PFSK-1 (cell line): Measurements from ENCODE around the gene RER1.

Experiments
- FOXP2 ChIP-seq: optimal IDR thresholded peaks from 2 replicates; pipeline ENCODE3; 2011; ENCODE audit warnings: borderline replicate concordance, control low read depth, inconsistent platforms; ENCODE audit not compliant: insufficient read depth; ENCODE audit errors: extremely low read length, extremely low read depth
- POLR2AphosphoS5 ChIP-seq: IDR thresholded peaks from 2 replicates; pipeline ENCODE4 v1.6.1; 2012; ENCODE audit warnings: low read depth, mild to moderate bottlenecking, control low read depth, low read length, moderate library complexity
- SIN3A ChIP-seq: IDR thresholded peaks from 2 replicates; pipeline ENCODE4 v1.6.1; 2012; ENCODE audit warnings: mild to moderate bottlenecking, low read length, moderate library complexity, borderline replicate concordance; ENCODE audit not compliant: insufficient read depth
- TAF1 ChIP-seq: IDR thresholded peaks from 2 replicates; pipeline ENCODE4 v1.6.1; 2012; ENCODE audit warnings: low read length, control low read depth, borderline replicate concordance; ENCODE audit not compliant: insufficient read depth
- TF ChIP-seq, protein P1 (sequence below), 2 experiments: IDR thresholded peaks; 2 replicates each; pipeline versions ENCODE4 v1.6.1 to v1.8.0; 2011 to 2012; ENCODE audit warnings: low read depth in 2 of 2, low read length in 2 of 2, control low read depth in 1 of 2, inconsistent platforms in 1 of 2, mild to moderate bottlenecking in 1 of 2, moderate library complexity in 1 of 2; ENCODE audit not compliant: insufficient read depth in 1 of 2

Gene RER1

DNA sequence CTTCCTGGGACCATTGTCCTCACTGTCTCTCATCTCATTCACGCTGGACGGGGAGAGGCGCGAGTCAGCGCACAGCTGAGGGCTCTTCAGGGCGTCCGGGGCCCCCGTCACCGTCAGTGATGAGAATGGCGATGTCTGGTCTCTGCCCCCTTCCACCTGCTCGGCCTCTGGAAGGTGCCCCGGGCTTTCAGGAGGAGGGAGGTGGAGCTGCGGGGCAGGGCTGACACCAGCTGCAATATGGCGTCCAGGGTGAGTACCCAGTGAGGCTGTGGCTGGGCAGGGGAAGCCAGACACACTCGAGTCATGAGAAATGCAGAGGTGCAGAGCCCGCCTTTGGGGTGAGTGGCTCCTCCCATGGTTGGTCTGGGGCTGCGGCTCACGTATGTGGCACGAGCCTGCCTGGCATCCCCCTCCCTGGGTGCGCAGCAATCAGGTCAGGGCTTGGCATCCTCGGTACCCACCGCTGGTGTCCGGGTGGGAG, 15.3 kb upstream of the RER1 start:
- TF ChIP-seq FOXP2 (no peak), TAF1 (no peak), SIN3A (no peak), POLR2AphosphoS5 (no peak)
- TF ChIP-seq, protein P1, sequence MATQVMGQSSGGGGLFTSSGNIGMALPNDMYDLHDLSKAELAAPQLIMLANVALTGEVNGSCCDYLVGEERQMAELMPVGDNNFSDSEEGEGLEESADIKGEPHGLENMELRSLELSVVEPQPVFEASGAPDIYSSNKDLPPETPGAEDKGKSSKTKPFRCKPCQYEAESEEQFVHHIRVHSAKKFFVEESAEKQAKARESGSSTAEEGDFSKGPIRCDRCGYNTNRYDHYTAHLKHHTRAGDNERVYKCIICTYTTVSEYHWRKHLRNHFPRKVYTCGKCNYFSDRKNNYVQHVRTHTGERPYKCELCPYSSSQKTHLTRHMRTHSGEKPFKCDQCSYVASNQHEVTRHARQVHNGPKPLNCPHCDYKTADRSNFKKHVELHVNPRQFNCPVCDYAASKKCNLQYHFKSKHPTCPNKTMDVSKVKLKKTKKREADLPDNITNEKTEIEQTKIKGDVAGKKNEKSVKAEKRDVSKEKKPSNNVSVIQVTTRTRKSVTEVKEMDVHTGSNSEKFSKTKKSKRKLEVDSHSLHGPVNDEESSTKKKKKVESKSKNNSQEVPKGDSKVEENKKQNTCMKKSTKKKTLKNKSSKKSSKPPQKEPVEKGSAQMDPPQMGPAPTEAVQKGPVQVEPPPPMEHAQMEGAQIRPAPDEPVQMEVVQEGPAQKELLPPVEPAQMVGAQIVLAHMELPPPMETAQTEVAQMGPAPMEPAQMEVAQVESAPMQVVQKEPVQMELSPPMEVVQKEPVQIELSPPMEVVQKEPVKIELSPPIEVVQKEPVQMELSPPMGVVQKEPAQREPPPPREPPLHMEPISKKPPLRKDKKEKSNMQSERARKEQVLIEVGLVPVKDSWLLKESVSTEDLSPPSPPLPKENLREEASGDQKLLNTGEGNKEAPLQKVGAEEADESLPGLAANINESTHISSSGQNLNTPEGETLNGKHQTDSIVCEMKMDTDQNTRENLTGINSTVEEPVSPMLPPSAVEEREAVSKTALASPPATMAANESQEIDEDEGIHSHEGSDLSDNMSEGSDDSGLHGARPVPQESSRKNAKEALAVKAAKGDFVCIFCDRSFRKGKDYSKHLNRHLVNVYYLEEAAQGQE (IDR thresholded peaks at IDR 0.05; ENCODE audit: insufficient read depth in 1 of 2, low read depth in 2 of 2, low read length in 2 of 2): no peak

- TF ChIP-seq POLR2AphosphoS5: no peak
- no peak for TF ChIP-seq TAF1
- no peak for TF ChIP-seq FOXP2
- TF ChIP-seq, protein P1 (IDR thresholded peaks at IDR 0.05; ENCODE audit: insufficient read depth in 1 of 2, low read depth in 2 of 2, low read length in 2 of 2): no peak
- no peak for TF ChIP-seq SIN3A
Observed at GRCh38 chr1:2376931-2377672, 14.5 kb upstream of the RER1 start.

DNA sequence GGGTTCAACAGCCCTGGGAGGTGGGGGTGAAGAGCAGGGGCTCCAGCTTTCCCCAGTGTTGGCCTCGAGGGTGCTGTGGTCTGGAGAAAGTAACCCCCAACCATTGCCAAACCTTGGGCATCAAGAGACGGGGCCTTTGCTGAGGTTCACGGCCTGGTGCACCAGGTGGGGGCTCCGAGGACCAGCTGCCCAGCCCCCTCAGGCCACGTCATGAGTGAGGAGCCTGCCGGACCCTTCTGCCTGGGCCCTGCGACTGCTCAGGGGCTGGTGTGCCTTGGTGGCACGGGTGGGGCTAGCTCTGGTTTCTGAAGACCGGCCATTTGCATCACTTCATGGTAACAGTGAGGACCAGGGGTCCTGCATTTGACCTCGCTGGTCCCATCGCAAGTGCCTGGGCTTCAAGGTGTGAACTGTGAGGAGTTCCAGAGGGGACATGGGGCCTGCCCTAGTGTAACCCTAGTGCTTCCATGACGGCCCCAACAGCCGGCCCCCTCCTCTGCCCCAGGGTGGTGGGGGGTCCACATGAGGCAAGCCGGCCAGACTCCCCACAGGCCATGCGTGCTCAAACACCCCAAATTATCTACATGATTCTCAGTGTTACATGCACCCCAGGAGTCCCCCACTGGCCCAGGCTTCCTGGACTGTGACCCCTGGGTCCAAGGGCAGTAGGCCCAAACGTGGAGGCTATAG, 13.7 kb upstream of the RER1 start:
- TF ChIP-seq, protein P1 (IDR thresholded peaks at IDR 0.05; ENCODE audit: insufficient read depth in 1 of 2, low read depth in 2 of 2, low read length in 2 of 2): no peak
- no peak for TF ChIP-seq SIN3A
- no peak for TF ChIP-seq FOXP2
- no peak for TF ChIP-seq POLR2AphosphoS5
- no peak for TF ChIP-seq TAF1

- TF ChIP-seq FOXP2 (no peak), TAF1 (no peak), SIN3A (no peak), POLR2AphosphoS5 (no peak)
- TF ChIP-seq, protein P1 (IDR thresholded peaks at IDR 0.05; ENCODE audit: insufficient read depth in 1 of 2, low read depth in 2 of 2, low read length in 2 of 2): no peak
Observed at GRCh38 chr1:2378441-2378851, 13.2 kb upstream of the RER1 start.
